Esophagus muscularis mucosa (tissue), 3 donors: Measurements from ENCODE around the gene PRKCB.

ENCODE experiments used
- POLR2A ChIP-seq: fragments of 450-650 bp; IDR thresholded peaks from one replicate; pipeline ENCODE4 v1.6.1; 2017; ENCODE audit warnings: antibody characterized with exemption, moderate library complexity, mild to moderate bottlenecking, low read depth
- POLR2AphosphoS5 ChIP-seq, 2 donors: sonication (generic); formaldehyde crosslinking; IDR thresholded peaks; one replicate each; pipeline ENCODE4 v1.6.1; 2017; ENCODE audit warnings: antibody characterized with exemption in 2 of 2
- TF ChIP-seq, protein P1 (sequence below), 3 experiments: fragments of 200-600 bp in 2 of 3; fragments of 450-650 bp in 1 of 3; sonication (generic) in 2 of 3; IDR thresholded peaks; one replicate each; pipeline ENCODE4 v1.5.1; 2017 to 2019; ENCODE audit warnings: antibody characterized with exemption in 3 of 3, mild to moderate bottlenecking in 2 of 3, moderate library complexity in 1 of 3

DNA sequence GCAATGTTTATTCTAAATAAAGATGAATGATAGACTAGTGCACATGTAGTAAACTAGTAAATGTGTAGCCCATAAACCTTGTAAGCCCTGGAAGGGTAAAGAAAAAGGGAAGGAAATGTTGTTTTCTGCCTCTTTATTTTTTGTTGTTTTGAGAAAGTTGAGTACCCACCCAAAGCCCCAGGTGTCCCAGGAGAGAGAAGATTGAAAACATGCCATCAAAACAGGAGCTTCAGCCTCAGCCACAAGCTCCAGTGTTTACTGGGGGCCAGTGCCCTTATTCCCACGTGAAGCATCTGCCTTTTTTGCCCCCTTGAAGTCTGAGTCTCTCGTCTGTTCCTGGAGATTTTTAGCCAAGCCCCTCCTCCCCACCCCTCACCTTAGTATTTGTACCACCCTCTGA is 121.5 kb downstream of the PRKCB start:
- TF ChIP-seq, protein P1, sequence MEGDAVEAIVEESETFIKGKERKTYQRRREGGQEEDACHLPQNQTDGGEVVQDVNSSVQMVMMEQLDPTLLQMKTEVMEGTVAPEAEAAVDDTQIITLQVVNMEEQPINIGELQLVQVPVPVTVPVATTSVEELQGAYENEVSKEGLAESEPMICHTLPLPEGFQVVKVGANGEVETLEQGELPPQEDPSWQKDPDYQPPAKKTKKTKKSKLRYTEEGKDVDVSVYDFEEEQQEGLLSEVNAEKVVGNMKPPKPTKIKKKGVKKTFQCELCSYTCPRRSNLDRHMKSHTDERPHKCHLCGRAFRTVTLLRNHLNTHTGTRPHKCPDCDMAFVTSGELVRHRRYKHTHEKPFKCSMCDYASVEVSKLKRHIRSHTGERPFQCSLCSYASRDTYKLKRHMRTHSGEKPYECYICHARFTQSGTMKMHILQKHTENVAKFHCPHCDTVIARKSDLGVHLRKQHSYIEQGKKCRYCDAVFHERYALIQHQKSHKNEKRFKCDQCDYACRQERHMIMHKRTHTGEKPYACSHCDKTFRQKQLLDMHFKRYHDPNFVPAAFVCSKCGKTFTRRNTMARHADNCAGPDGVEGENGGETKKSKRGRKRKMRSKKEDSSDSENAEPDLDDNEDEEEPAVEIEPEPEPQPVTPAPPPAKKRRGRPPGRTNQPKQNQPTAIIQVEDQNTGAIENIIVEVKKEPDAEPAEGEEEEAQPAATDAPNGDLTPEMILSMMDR (IDR thresholded peaks at IDR 0.05), result no peak
- TF ChIP-seq POLR2AphosphoS5 (IDR thresholded peaks at IDR 0.05) (no peak), POLR2A (no peak)
